HCT116 (cell line): ENCODE measurements around the gene ARHGEF17. TPM values are rescaled to one million over a fixed set of nuclear protein-coding genes. Genes with fewer than 3 reads are reported as not detected.

Source experiments
- ATAC-seq: fragments of 200-7000 bp; cut with Tn5 transposase; 2 replicates; pipeline ENCODE4 v1.9.1; 2020; ENCODE audit warnings: mild to moderate bottlenecking, moderate library complexity
- BruUV-seq: library from RNA; stranded (reverse); fragments of 400-500 nt; replicated peaks from 2 replicates; lab custom pipeline; 2021; lab: Mats Ljungman, UMichigan
- CTCF ChIA-PET: fragments of 300-600 bp; sonication (Branson Sonifier 250); formaldehyde crosslinking; loops from one replicate; lab custom pipeline; 2021; ENCODE audit warnings: antibody characterized with exemption; lab: Charles Lee
- POLR2A ChIA-PET: fragments of 300-600, 350-600 bp; sonication (Branson Sonifier 250); formaldehyde crosslinking; loops from one replicate; lab custom pipeline; 2021; ENCODE audit warnings: antibody characterized with exemption; lab: Charles Lee
- RAD21 ChIA-PET, 2 experiments: fragments of 300-600 bp; sonication (Branson Sonifier 250); formaldehyde crosslinking; loops; one replicate each; lab custom pipeline; 2023; ENCODE audit warnings: low total read pairs in 2 of 2; ENCODE audit not compliant: uncharacterized antibody in 2 of 2, unreplicated experiment in 2 of 2, low non-redundant PET in 1 of 2; lab: Charles Lee
- DNase-seq: peaks from one replicate; pipeline ENCODE4 v3.0.0-alpha.2; 2010; ENCODE audit warnings: low read depth, low spot score
- H2AFZ ChIP-seq: fragments of 200-600 bp; shearing (Covaris generic), sonication (generic); 2 replicates; pipeline ENCODE4 v1.6.1; 2017; ENCODE audit warnings: low read depth, mixed run types, mixed read lengths, antibody characterized with exemption, low read length; ENCODE audit not compliant: poor library complexity, severe bottlenecking
- H3K27ac ChIP-seq: 2 replicates; pipeline ENCODE4 v1.5.1; 2012; ENCODE audit warnings: low read depth, low read length
- H3K27me3 ChIP-seq: fragments of 200-600 bp; sonication (generic); 2 replicates; pipeline ENCODE4 v1.6.1; 2016; ENCODE audit warnings: mixed run types, low read length, mixed read lengths; ENCODE audit not compliant: insufficient read depth
- H3K36me3 ChIP-seq, 2 experiments: fragments of 200-500 bp in 1 of 2; fragments of 200-600 bp in 1 of 2; sonication (Bioruptor generic) in 1 of 2; sonication (generic) in 1 of 2; 2 replicates each; pipeline versions ENCODE4 v1.5.1 to v1.6.1; 2014 to 2016; ENCODE audit warnings: low read length in 2 of 2, inconsistent platforms in 1 of 2, mixed read lengths in 1 of 2, mixed run types in 1 of 2; ENCODE audit not compliant: insufficient read depth in 2 of 2, control insufficient read depth in 1 of 2
- H3K4me1 ChIP-seq, 2 experiments: fragments of 200-600 bp in 1 of 2; sonication (generic) in 1 of 2; 2 replicates each; pipeline versions ENCODE4 v1.5.1 to v1.6.1; 2012 to 2017; ENCODE audit warnings: low read length in 2 of 2, inconsistent platforms in 1 of 2, mild to moderate bottlenecking in 1 of 2, mixed read lengths in 1 of 2, mixed run types in 1 of 2, moderate library complexity in 1 of 2; ENCODE audit not compliant: insufficient read depth in 2 of 2, control insufficient read depth in 1 of 2
- H3K4me2 ChIP-seq: fragments of 200-600 bp; sonication (generic); 2 replicates; pipeline ENCODE4 v1.6.1; 2017; ENCODE audit warnings: mixed run types, low read length, mixed read lengths
- H3K4me3 ChIP-seq, 2 experiments: fragments of 200-600 bp in 1 of 2; sonication (generic) in 1 of 2; replicated peaks in 1 of 2; 2 replicates each; pipeline ENCODE4 v1.5.1; 2011 to 2016; ENCODE audit warnings: low read length in 2 of 2, control low read depth in 1 of 2, low read depth in 1 of 2, mild to moderate bottlenecking in 1 of 2, mixed read lengths in 1 of 2, mixed run types in 1 of 2
- H3K79me2 ChIP-seq: fragments of 200-600 bp; sonication (generic); 2 replicates; pipeline ENCODE4 v1.6.1; 2017; ENCODE audit warnings: mild to moderate bottlenecking, mixed run types, low read length, moderate library complexity, mixed read lengths; ENCODE audit not compliant: insufficient read depth
- H3K9ac ChIP-seq: fragments of 200-600 bp; sonication (generic); 2 replicates; pipeline ENCODE4 v1.6.1; 2016; ENCODE audit warnings: low read length, mixed read lengths
- H3K9me2 ChIP-seq: fragments of 200-600 bp; sonication (generic), shearing (Covaris generic); 2 replicates; pipeline ENCODE4 v1.6.1; 2017; ENCODE audit warnings: mixed run types, mild to moderate bottlenecking, moderate library complexity; ENCODE audit not compliant: insufficient read depth
- H3K9me3 ChIP-seq, 2 experiments: fragments of 200-500 bp in 1 of 2; fragments of 200-600 bp in 1 of 2; sonication (Bioruptor generic) in 1 of 2; sonication (generic) in 1 of 2; 2 replicates each; pipeline ENCODE4 v1.6.1; 2014 to 2017; ENCODE audit warnings: low read length in 2 of 2, mixed read lengths in 2 of 2, inconsistent platforms in 1 of 2, low read depth in 1 of 2, mild to moderate bottlenecking in 1 of 2, mixed run types in 1 of 2, moderate library complexity in 1 of 2; ENCODE audit not compliant: control insufficient read depth in 1 of 2, insufficient read depth in 1 of 2
- H4K20me1 ChIP-seq: fragments of 200-600 bp; sonication (generic), shearing (Covaris generic); 2 replicates; pipeline ENCODE4 v1.6.1; 2017; ENCODE audit warnings: mixed run types, mild to moderate bottlenecking, moderate library complexity; ENCODE audit not compliant: insufficient read depth
- CBX3 ChIP-seq: IDR thresholded peaks from 2 replicates; pipeline ENCODE4 v1.6.1; 2012; ENCODE audit warnings: low read depth
- EGR1 ChIP-seq: IDR thresholded peaks from 2 replicates; pipeline ENCODE4 v1.6.1; 2012; ENCODE audit warnings: low read depth
- EZH2 ChIP-seq: fragments of 200-600 bp; sonication (generic); IDR thresholded peaks from 2 replicates; pipeline ENCODE4 v1.6.1; 2017; ENCODE audit warnings: antibody characterized with exemption, mixed run types
- FOSL1 ChIP-seq: IDR thresholded peaks from 2 replicates; pipeline ENCODE4 v1.6.1; 2012; ENCODE audit warnings: low read depth
- POLR2A ChIP-seq: IDR thresholded peaks from 2 replicates; pipeline ENCODE4 v1.7.0; 2011; ENCODE audit warnings: borderline replicate concordance; ENCODE audit not compliant: insufficient read depth, insufficient read length; ENCODE audit errors: extremely low read depth
- RAD21 ChIP-seq: IDR thresholded peaks from 2 replicates; pipeline ENCODE4 v1.6.1; 2012; ENCODE audit warnings: low read depth, mild to moderate bottlenecking
- SP1 ChIP-seq: IDR thresholded peaks from 2 replicates; pipeline ENCODE4 v1.6.1; 2012; ENCODE audit warnings: low read depth
- SRF ChIP-seq: IDR thresholded peaks from 2 replicates; pipeline ENCODE4 v1.6.1; 2012; ENCODE audit warnings: low read depth
- YY1 ChIP-seq: IDR thresholded peaks from 2 replicates; pipeline ENCODE4 v1.6.1; 2011; ENCODE audit warnings: low read length, low read depth, moderate library complexity, mild to moderate bottlenecking; ENCODE audit not compliant: insufficient replicate concordance; ENCODE audit errors: extremely low read depth
- ZFX ChIP-seq: fragments of 450-650 bp; IDR thresholded peaks from 2 replicates; pipeline ENCODE4 v1.6.1; 2017
- ZNF274 ChIP-seq: fragments of 200-500 bp; sonication (Bioruptor generic); IDR thresholded peaks from 2 replicates; pipeline ENCODE4 v1.6.1; 2014; ENCODE audit warnings: mild to moderate bottlenecking, low read depth, low read length, inconsistent platforms
- intact Hi-C: fragments of 100-400 bp; cut with micrococcal nuclease; formaldehyde crosslinking; loops from 2 replicates; pipeline ENCODE4 v1.10.0; 2022
- total RNA-seq: library from RNA; stranded (reverse); gene quantifications from one replicate; pipeline ENCODE4 v1.2.1, GENCODE V29; 2021; ENCODE audit not compliant: unreplicated experiment
- TF ChIP-seq, protein P1 (sequence below), 3 experiments: fragments of 200-600 bp in 1 of 3; sonication (generic) in 1 of 3; IDR thresholded peaks in 2 of 3; conservative IDR thresholded peaks in 1 of 3; 2 replicates each; pipeline ENCODE4 v1.5.1; 2012 to 2017; ENCODE audit warnings: low read depth in 2 of 3, low read length in 2 of 3, antibody characterized with exemption in 1 of 3, borderline replicate concordance in 1 of 3, control low read depth in 1 of 3, mild to moderate bottlenecking in 1 of 3, mixed read lengths in 1 of 3, mixed run types in 1 of 3, moderate library complexity in 1 of 3; ENCODE audit not compliant: insufficient read depth in 1 of 3

Gene ARHGEF17
- total RNA-seq, 1 experiment from 2014 or later: 18.2 TPM

DNA sequence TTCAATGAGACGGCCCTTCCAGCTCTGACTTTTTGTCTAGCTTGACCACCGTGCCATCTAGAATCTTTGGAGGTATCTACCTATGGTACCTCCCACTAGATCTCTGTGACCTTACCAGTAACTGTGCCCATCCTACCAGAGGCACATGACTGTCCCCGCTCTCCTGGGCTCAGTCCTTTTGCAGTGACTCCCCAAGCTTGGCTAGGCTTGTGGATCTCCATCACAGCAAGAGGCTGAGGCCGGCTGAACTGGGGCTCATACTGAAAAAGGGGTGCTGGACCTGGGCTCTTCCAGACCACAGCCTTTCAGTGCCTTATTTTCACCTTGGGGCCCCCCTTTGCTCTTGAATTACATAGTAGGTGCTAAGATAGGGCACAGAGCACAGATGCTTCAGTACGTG, 95.5 kb downstream of the ARHGEF17 start:
- DNase-seq (no peak), ATAC-seq (no peak)
- no peak overlapping the region for H3K27ac ChIP-seq
- no peak overlapping the region for H3K4me3 ChIP-seq
- CTCF ChIA-PET: interaction anchor here (0.8 to 1.4 kb wide), 3 partner anchors 10 to 257 kb away, joined by 4 to 8 read pairs (median 5); no protein-coding TSS in a partner anchor
- H3K36me3 ChIP-seq: no peaks in the 10 kb centered on the region
- POLR2A ChIA-PET: interaction anchor here (1.6 kb wide), 1 partner anchor 222 kb away, joined by 3 read pairs; no protein-coding TSS in a partner anchor
- RAD21 ChIA-PET: interaction anchor here (1.4 to 1.6 kb wide), 2 partner anchors 222 to 257 kb away, joined by 6 read pairs; no protein-coding TSS in a partner anchor
- H2AFZ ChIP-seq: no peak overlapping the region
- TF ChIP-seq ZNF274 (no peak), POLR2A (no peak), CBX3 (no peak), ZFX (no peak), YY1 (no peak), EGR1 (no peak), FOSL1 (no peak), EZH2 (no peak), SP1 (no peak), RAD21 (no peak), SRF (no peak)
- TF ChIP-seq, protein P1, sequence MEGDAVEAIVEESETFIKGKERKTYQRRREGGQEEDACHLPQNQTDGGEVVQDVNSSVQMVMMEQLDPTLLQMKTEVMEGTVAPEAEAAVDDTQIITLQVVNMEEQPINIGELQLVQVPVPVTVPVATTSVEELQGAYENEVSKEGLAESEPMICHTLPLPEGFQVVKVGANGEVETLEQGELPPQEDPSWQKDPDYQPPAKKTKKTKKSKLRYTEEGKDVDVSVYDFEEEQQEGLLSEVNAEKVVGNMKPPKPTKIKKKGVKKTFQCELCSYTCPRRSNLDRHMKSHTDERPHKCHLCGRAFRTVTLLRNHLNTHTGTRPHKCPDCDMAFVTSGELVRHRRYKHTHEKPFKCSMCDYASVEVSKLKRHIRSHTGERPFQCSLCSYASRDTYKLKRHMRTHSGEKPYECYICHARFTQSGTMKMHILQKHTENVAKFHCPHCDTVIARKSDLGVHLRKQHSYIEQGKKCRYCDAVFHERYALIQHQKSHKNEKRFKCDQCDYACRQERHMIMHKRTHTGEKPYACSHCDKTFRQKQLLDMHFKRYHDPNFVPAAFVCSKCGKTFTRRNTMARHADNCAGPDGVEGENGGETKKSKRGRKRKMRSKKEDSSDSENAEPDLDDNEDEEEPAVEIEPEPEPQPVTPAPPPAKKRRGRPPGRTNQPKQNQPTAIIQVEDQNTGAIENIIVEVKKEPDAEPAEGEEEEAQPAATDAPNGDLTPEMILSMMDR (IDR thresholded peaks at IDR 0.05 in 2 of 3, conservative IDR thresholded peaks at IDR 0.05 in 1 of 3; ENCODE audit: borderline replicate concordance in 1 of 3, insufficient read depth in 1 of 3, low read depth in 2 of 3, low read length in 2 of 3): no peak
- no peaks in the 10 kb centered on the region for H4K20me1 ChIP-seq
- H3K27me3 ChIP-seq: no peaks in the 10 kb centered on the region
- H3K4me2 ChIP-seq: no peak overlapping the region
- H3K79me2 ChIP-seq: no peaks in the 10 kb centered on the region
- intact Hi-C loops: loop anchor here (2.0 kb wide), 1 partner anchor 527 kb away; no protein-coding TSS in a partner anchor
- BruUV-seq: no TSS peak
- H3K9me2 ChIP-seq: no peaks in the 10 kb centered on the region
- H3K9ac ChIP-seq: no peak overlapping the region
- H3K4me1 ChIP-seq: no peaks in the 10 kb centered on the region
- no peaks in the 10 kb centered on the region for H3K9me3 ChIP-seq
